Panc1 (cell line): ENCODE results near the gene SIK3. TPM values are rescaled to one million over a fixed set of nuclear protein-coding genes. Genes with fewer than 3 reads are reported as not detected.
"Not testable (repeated sequence)": the region's sequence is repeated elsewhere in the genome, so short reads cannot be mapped to it uniquely, and the experiment has no call there.

Experiments
- ATAC-seq: fragments of 200-7000 bp; cut with Tn5 transposase; 2 replicates; pipeline ENCODE4 v1.9.1; 2020; ENCODE audit warnings: mild to moderate bottlenecking, moderate library complexity
- BruUV-seq: library from RNA; stranded (reverse); fragments of 400-500 nt; replicated peaks from 2 replicates; lab custom pipeline; 2021; lab: Mats Ljungman, UMichigan
- CTCF ChIA-PET: fragments of 300-600 bp; sonication (Branson Sonifier 250); formaldehyde crosslinking; loops from one replicate; lab custom pipeline; 2022; ENCODE audit warnings: antibody characterized with exemption; lab: Charles Lee
- POLR2A ChIA-PET: fragments of 300-600 bp; sonication (Branson Sonifier 250); formaldehyde crosslinking; loops from one replicate; lab custom pipeline; 2022; ENCODE audit warnings: antibody characterized with exemption; lab: Charles Lee
- DNase-seq: peaks from one replicate; pipeline ENCODE4 v3.0.0-alpha.2; 2010; ENCODE audit warnings: low read depth, low spot score
- H3K27ac ChIP-seq: 2 replicates; pipeline ENCODE4 v1.5.1; 2011; ENCODE audit warnings: mild to moderate bottlenecking, low read length, inconsistent platforms
- H3K27me3 ChIP-seq: fragments of 200-500 bp; sonication (Bioruptor generic); 2 replicates; pipeline ENCODE4 v1.6.0; 2014; ENCODE audit warnings: low read length, inconsistent platforms; ENCODE audit not compliant: control insufficient read depth, insufficient read depth
- H3K36me3 ChIP-seq: fragments of 200-500 bp; sonication (Bioruptor generic); 2 replicates; pipeline ENCODE4 v1.5.1; 2014; ENCODE audit warnings: inconsistent platforms, mild to moderate bottlenecking, low read length, moderate library complexity; ENCODE audit not compliant: control insufficient read depth, insufficient read depth
- H3K4me1 ChIP-seq: 2 replicates; pipeline ENCODE4 v1.5.1; 2011; ENCODE audit warnings: inconsistent platforms, mild to moderate bottlenecking, low read length, moderate library complexity; ENCODE audit not compliant: control insufficient read depth, insufficient read depth
- H3K4me3 ChIP-seq, 2 experiments: 2 replicates each; pipeline ENCODE4 v1.5.1; 2011 to 2012; ENCODE audit warnings: low read depth in 2 of 2, low read length in 2 of 2, mild to moderate bottlenecking in 2 of 2, inconsistent platforms in 1 of 2, moderate library complexity in 1 of 2
- H3K9me3 ChIP-seq: fragments of 200-500 bp; sonication (Bioruptor generic); 2 replicates; pipeline ENCODE4 v1.5.1; 2014; ENCODE audit warnings: low read depth, mild to moderate bottlenecking, inconsistent platforms, low read length, moderate library complexity; ENCODE audit not compliant: control insufficient read depth, insufficient read depth
- POLR2AphosphoS5 ChIP-seq: IDR thresholded peaks from 2 replicates; pipeline ENCODE4 v1.6.1; 2012; ENCODE audit warnings: mild to moderate bottlenecking, low read depth, low read length, moderate library complexity
- REST ChIP-seq, 2 experiments: IDR thresholded peaks; 2 replicates each; pipeline ENCODE4 v1.6.1; 2011 to 2012; ENCODE audit warnings: low read depth in 2 of 2, control low read depth in 1 of 2, low read length in 1 of 2, mild to moderate bottlenecking in 1 of 2, moderate library complexity in 1 of 2; ENCODE audit not compliant: insufficient read depth in 1 of 2
- SIN3A ChIP-seq: IDR thresholded peaks from 2 replicates; pipeline ENCODE4 v1.6.1; 2012; ENCODE audit warnings: low read depth, mild to moderate bottlenecking, low read length, moderate library complexity, borderline replicate concordance; ENCODE audit not compliant: insufficient read depth
- TCF7L2 ChIP-seq: IDR thresholded peaks from 2 replicates; pipeline ENCODE4 v1.6.1; 2011; ENCODE audit warnings: mild to moderate bottlenecking, low read depth, low read length, inconsistent platforms
- in situ Hi-C: cut with HindIII; loops from 2 replicates; pipeline ENCODE4 v1.10.0; 2016; ENCODE audit warnings: low sequenced_read_pairs, low pct_unique_long_range_greater_than_20kb
- intact Hi-C: fragments of 100-400 bp; cut with micrococcal nuclease; formaldehyde crosslinking; loops from one replicate; pipeline ENCODE4 v1.10.0; 2022; ENCODE audit not compliant: unreplicated experiment
- total RNA-seq: library from RNA; stranded (reverse); gene quantifications from one replicate; pipeline ENCODE4 v1.2.1, GENCODE V29; 2021; ENCODE audit not compliant: unreplicated experiment
- TF ChIP-seq, protein P1 (sequence below): fragments of 450-650 bp; IDR thresholded peaks from 2 replicates; pipeline ENCODE4 v1.5.1; 2017; ENCODE audit warnings: mild to moderate bottlenecking

SIK3 gene
- total RNA-seq, 1 experiment from 2014 or later: 39.7 TPM

DNA sequence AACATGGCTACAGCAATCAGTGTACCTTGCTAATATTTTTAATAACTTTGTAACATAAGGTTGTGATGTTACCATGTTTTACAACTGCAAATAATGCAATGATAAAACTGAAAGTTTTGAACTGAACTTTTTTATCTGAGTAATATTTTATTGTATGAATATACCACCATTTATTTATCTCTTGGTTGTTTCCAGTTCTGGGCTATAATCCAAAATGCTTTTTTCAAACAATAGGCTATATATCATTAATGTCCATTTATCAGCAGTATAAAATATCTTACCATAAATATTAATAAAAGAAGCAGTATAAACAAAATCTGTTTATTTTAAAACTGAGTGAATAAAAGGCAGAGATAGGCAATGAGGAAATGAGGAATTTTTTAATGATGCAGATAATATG lies 63.3 kb downstream of the SIK3 start:
- no peaks in the 10 kb centered on the region for H3K36me3 ChIP-seq
- in situ Hi-C loops: no loop called here
- peaks cover 15% of the 10 kb centered on the region for H3K4me1 ChIP-seq
- CTCF ChIA-PET: no interaction called here
- no TSS peak for BruUV-seq
- no peak for ATAC-seq
- DNase-seq: no peak
- TF ChIP-seq POLR2AphosphoS5: no peak
- TF ChIP-seq, protein P1, sequence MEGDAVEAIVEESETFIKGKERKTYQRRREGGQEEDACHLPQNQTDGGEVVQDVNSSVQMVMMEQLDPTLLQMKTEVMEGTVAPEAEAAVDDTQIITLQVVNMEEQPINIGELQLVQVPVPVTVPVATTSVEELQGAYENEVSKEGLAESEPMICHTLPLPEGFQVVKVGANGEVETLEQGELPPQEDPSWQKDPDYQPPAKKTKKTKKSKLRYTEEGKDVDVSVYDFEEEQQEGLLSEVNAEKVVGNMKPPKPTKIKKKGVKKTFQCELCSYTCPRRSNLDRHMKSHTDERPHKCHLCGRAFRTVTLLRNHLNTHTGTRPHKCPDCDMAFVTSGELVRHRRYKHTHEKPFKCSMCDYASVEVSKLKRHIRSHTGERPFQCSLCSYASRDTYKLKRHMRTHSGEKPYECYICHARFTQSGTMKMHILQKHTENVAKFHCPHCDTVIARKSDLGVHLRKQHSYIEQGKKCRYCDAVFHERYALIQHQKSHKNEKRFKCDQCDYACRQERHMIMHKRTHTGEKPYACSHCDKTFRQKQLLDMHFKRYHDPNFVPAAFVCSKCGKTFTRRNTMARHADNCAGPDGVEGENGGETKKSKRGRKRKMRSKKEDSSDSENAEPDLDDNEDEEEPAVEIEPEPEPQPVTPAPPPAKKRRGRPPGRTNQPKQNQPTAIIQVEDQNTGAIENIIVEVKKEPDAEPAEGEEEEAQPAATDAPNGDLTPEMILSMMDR: no peak
- no peak for TF ChIP-seq SIN3A
- TF ChIP-seq TCF7L2: no peak
- TF ChIP-seq REST (IDR thresholded peaks at IDR 0.05; ENCODE audit: insufficient read depth in 1 of 2, low read depth in 2 of 2, low read length in 1 of 2): no peak
- H3K9me3 ChIP-seq: no peaks in the 10 kb centered on the region
- H3K4me3 ChIP-seq: no peak overlapping the region
- intact Hi-C loops: no loop called here
- H3K27ac ChIP-seq: no peak overlapping the region
- POLR2A ChIA-PET: interaction anchor here (0.6 kb wide), 1 partner anchor 43 kb away, joined by 3 read pairs; no protein-coding TSS in a partner anchor
- no peaks in the 10 kb centered on the region for H3K27me3 ChIP-seq

DNA sequence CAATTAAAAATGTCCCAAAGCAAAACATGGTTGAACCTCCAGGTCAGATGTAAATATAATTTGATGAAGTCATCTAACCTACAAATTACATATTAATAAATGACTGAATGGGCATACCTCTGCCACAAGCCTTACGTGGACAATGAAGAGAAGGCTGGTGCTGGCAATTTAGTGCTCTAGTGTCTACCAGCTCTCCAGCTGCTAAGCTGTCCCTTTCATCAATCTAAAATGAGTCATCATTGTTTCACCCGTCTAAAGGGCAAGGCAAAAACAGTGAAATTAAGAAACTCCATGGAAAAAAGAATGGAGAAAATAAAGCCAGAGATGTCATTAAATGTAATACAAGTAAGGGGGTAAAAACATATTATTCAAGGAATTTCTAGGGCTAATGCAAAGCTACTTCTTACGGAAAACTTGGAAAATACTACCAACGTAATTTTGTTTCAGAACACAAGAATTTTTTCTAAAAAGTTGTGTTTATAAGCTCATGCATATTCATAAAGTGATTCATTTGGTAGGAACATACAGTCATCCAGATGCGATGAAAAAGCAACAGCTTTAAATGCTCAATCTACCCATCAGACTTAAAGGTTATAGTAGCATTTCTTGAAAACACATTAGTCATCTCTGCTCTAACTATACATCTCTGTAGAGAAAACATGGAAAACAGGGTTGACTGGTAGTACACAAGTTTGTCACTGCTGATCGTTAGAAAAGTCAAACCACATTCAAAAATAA lies 71.5 kb downstream of the SIK3 start:
- ChIA-PET POLR2A (interaction anchor here (0.5 kb wide), 1 partner anchor 134 kb away, joined by 4 read pairs; no protein-coding TSS in a partner anchor), CTCF (interaction anchor here (0.5 to 0.6 kb wide), 2 partner anchors 31 to 104 kb away, joined by 3 to 4 read pairs; no protein-coding TSS in a partner anchor)
- Histone ChIP-seq H3K27me3 (no peaks in the 10 kb centered on the region), H3K9me3 (no peaks in the 10 kb centered on the region), H3K36me3 (no peaks in the 10 kb centered on the region), H3K27ac (no peak overlapping the region), H3K4me1 (peaks cover 7% of the 10 kb centered on the region), H3K4me3 (no peak overlapping the region)
- in situ Hi-C loops: no loop called here
- no peak for TF ChIP-seq POLR2AphosphoS5
- TF ChIP-seq, protein P1: no peak
- no peak for TF ChIP-seq SIN3A
- no peak for TF ChIP-seq TCF7L2
- no peak for TF ChIP-seq REST (IDR thresholded peaks at IDR 0.05; ENCODE audit: insufficient read depth in 1 of 2, low read depth in 2 of 2, low read length in 1 of 2)
- intact Hi-C loops: no loop called here
- BruUV-seq: no TSS peak
- no peak for ATAC-seq
- DNase-seq: no peak

DNA sequence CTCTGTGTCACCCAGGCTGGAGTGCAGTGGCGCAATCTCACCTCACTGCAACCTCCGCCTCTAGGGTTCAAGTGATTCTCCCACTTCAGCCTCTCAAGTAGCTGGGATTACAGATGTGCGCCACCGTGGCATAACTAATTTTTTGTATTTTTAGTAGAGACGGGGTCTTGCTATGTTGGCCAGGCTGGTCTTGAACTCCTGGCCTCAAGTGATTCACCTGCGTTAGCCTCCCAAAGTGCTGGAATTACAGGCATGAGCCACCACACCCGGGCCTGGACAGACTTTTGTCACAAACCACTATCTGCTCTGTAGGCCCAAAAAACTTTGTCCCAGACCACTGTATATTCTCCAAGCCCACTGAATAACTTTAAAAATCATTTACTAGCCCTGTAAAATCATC lies 74.5 kb downstream of the SIK3 start:
- DNase-seq, CTCF ChIA-PET, BruUV-seq, H3K4me3 ChIP-seq, H3K9me3 ChIP-seq, H3K27me3 ChIP-seq, H3K36me3 ChIP-seq, in situ Hi-C loops, intact Hi-C loops, ATAC-seq, POLR2A ChIA-PET, H3K27ac ChIP-seq: not testable (repeated sequence)
- H3K4me1 ChIP-seq: peaks cover 17% of the 10 kb centered on the region
